ENCODE data around the gene CENPX.

Gene CENPX

GRCh38 chr17:81980707-81981343 is 41.9 kb downstream of the CENPX start:
- H3K4me3 ChIP-seq (ENCODE audit: low read depth, low read length) = no peak overlapping the region
- no peak for DNase-seq (ENCODE audit: low read depth)
- no peak for TF ChIP-seq CTCF (IDR thresholded peaks at IDR 0.05; ENCODE audit: insufficient read depth, low read depth, low read length, missing control alignments)

- no peak for TF ChIP-seq CTCF (IDR thresholded peaks at IDR 0.05; ENCODE audit: insufficient read depth, low read depth, low read length, missing control alignments)
- H3K4me3 ChIP-seq (ENCODE audit: low read depth, low read length) = no peak overlapping the region
- no peak for DNase-seq (ENCODE audit: low read depth)
Observed at GRCh38 chr17:81980122-81980521, 42.6 kb downstream of the CENPX start.

- H3K4me3 ChIP-seq (ENCODE audit: low read depth, low read length) = peak overlapping the region; percentile 84
- DNase-seq (ENCODE audit: low read depth) = no peak
- TF ChIP-seq CTCF (IDR thresholded peaks at IDR 0.05; ENCODE audit: insufficient read depth, low read depth, low read length, missing control alignments) = no peak
Observed at GRCh38 chr17:81978524-81979298, 44.0 kb downstream of the CENPX start.

- peak within 1 kb of the TSS; percentile 84 for H3K4me3 ChIP-seq (ENCODE audit: low read depth, low read length)
- DNase-seq (ENCODE audit: low read depth) = peak; percentile 97
- no peak for TF ChIP-seq CTCF (IDR thresholded peaks at IDR 0.05; ENCODE audit: insufficient read depth, low read depth, low read length, missing control alignments)
Observed at GRCh38 chr17:81977211-81977808, 45.4 kb downstream of the CENPX start, which contains the start of gene ASPSCR1. Gene ASPSCR1, plus strand, starts transcription at chr17:81977629. Its CDS starts 18 bp downstream, at chr17:81977647.

- peak overlapping the region; percentile 84 for H3K4me3 ChIP-seq (ENCODE audit: low read depth, low read length)
- TF ChIP-seq CTCF (IDR thresholded peaks at IDR 0.05; ENCODE audit: insufficient read depth, low read depth, low read length, missing control alignments) = no peak
- DNase-seq (ENCODE audit: low read depth) = peak; percentile 42
Observed at GRCh38 chr17:81976332-81977210, 46.1 kb downstream of the CENPX start.

- H3K4me3 ChIP-seq (ENCODE audit: low read depth, low read length) = no peak overlapping the region
- no peak for TF ChIP-seq CTCF (IDR thresholded peaks at IDR 0.05; ENCODE audit: insufficient read depth, low read depth, low read length, missing control alignments)
- DNase-seq (ENCODE audit: low read depth) = no peak
Observed at GRCh38 chr17:81973432-81973831, 49.2 kb downstream of the CENPX start.
